HEK293T (cell line): Measurements from ENCODE around the gene OR2V2.

Experiments
- ARNT ChIP-seq: fragments of 450-650 bp; IDR thresholded peaks from 2 replicates; pipeline ENCODE4 v1.6.1; 2017; ENCODE audit warnings: mild to moderate bottlenecking
- BHLHE40 ChIP-seq: fragments of 450-650 bp; IDR thresholded peaks from 2 replicates; pipeline ENCODE4 v1.6.1; 2016; ENCODE audit warnings: mild to moderate bottlenecking, moderate library complexity, borderline replicate concordance
- ELF4 ChIP-seq: fragments of 450-650 bp; IDR thresholded peaks from 2 replicates; pipeline ENCODE4 v1.6.1; 2017; ENCODE audit warnings: antibody characterized with exemption
- FOXA1 ChIP-seq: fragments of 450-650 bp; IDR thresholded peaks from 2 replicates; pipeline ENCODE4 v1.6.1; 2016; ENCODE audit warnings: mild to moderate bottlenecking
- FOXK2 ChIP-seq: fragments of 450-650 bp; IDR thresholded peaks from 2 replicates; pipeline ENCODE4 v1.6.1; 2016; ENCODE audit warnings: mild to moderate bottlenecking
- FOXM1 ChIP-seq: fragments of 450-650 bp; IDR thresholded peaks from 2 replicates; pipeline ENCODE4 v1.6.1; 2017; ENCODE audit warnings: mild to moderate bottlenecking, borderline replicate concordance
- HDGF ChIP-seq: fragments of 450-650 bp; IDR thresholded peaks from 2 replicates; pipeline ENCODE4 v1.6.1; 2017; ENCODE audit warnings: antibody characterized with exemption, borderline replicate concordance
- L3MBTL2 ChIP-seq: fragments of 450-650 bp; conservative IDR thresholded peaks from 2 replicates; pipeline ENCODE4 v1.6.1; 2016; ENCODE audit warnings: mild to moderate bottlenecking
- LEF1 ChIP-seq: fragments of 450-650 bp; IDR thresholded peaks from 2 replicates; pipeline ENCODE4 v1.6.1; 2017; ENCODE audit warnings: mild to moderate bottlenecking, borderline replicate concordance
- SP1 ChIP-seq: fragments of 450-650 bp; IDR thresholded peaks from 2 replicates; pipeline ENCODE4 v1.6.1; 2017
- SUZ12 ChIP-seq: fragments of 450-650 bp; IDR thresholded peaks from 2 replicates; pipeline ENCODE4 v1.6.1; 2016; ENCODE audit warnings: mild to moderate bottlenecking
- TARDBP ChIP-seq: fragments of 450-650 bp; IDR thresholded peaks from 2 replicates; pipeline ENCODE4 v1.6.1; 2016
- ZNF384 ChIP-seq: fragments of 450-650 bp; IDR thresholded peaks from 2 replicates; pipeline ENCODE4 v1.6.1; 2016
- TF ChIP-seq, protein P1 (sequence below): fragments of 450-650 bp; IDR thresholded peaks from 2 replicates; pipeline ENCODE4 v1.6.1; 2016

DNA sequence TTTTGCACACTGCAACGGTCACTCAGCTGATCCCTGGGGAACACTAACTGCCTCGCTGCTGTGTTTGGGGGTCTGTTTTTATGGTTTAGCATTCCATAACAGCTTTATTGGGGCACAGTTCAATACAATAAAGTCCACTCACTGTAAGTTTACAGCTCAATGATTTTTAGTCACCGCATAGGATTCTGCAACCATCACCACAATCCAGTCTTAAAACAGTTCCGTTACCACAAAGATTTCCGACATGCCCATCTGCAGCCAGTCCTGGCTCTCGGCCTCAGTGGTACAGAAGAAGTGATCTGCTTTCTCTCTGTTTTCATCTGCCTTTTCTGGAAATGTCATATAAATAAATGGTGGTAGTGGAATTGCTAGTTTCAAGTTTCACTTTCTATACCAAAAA lies 23.6 kb downstream of the OR2V2 start:
- TF ChIP-seq SUZ12 = no peak
- TF ChIP-seq FOXA1 = no peak
- no peak for TF ChIP-seq BHLHE40
- no peak for TF ChIP-seq ARNT
- no peak for TF ChIP-seq SP1
- TF ChIP-seq TARDBP = no peak
- TF ChIP-seq HDGF = no peak
- TF ChIP-seq L3MBTL2 = no peak
- no peak for TF ChIP-seq FOXK2
- no peak for TF ChIP-seq FOXM1
- TF ChIP-seq, protein P1, sequence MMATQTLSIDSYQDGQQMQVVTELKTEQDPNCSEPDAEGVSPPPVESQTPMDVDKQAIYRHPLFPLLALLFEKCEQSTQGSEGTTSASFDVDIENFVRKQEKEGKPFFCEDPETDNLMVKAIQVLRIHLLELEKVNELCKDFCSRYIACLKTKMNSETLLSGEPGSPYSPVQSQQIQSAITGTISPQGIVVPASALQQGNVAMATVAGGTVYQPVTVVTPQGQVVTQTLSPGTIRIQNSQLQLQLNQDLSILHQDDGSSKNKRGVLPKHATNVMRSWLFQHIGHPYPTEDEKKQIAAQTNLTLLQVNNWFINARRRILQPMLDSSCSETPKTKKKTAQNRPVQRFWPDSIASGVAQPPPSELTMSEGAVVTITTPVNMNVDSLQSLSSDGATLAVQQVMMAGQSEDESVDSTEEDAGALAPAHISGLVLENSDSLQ = no peak
- TF ChIP-seq LEF1 = no peak
- no peak for TF ChIP-seq ELF4
- TF ChIP-seq ZNF384 = no peak
